ENCODE measurements around the gene LAMA2.

LAMA2 gene

GRCh38 chr6:129188306-129188705 is 305.4 kb downstream of the LAMA2 start:
- DNase-seq = no peak

DNA sequence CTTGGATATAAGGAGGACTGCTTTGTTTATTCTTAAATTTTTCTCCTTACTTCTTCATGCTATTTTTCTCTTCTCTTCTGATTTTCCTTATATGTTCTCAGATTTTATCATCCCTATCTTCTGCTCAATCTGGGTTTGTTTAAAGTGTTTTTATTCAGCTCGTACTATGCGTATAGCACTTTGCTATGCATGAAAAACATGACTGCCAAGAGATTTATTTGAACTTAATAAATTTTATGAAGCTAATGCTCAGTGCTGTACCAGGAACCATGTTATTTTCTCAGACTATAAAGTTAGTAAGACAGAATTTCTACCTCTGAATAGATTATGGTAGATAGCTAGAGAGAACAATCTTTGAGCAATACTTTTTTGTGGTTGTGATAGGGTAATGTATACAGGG is 305.9 kb downstream of the LAMA2 start:
- no peak for DNase-seq

GRCh38 chr6:129189266-129189665 is 306.3 kb downstream of the LAMA2 start:
- DNase-seq = no peak

GRCh38 chr6:129191235-129191634 is 308.3 kb downstream of the LAMA2 start:
- DNase-seq = no peak

DNA sequence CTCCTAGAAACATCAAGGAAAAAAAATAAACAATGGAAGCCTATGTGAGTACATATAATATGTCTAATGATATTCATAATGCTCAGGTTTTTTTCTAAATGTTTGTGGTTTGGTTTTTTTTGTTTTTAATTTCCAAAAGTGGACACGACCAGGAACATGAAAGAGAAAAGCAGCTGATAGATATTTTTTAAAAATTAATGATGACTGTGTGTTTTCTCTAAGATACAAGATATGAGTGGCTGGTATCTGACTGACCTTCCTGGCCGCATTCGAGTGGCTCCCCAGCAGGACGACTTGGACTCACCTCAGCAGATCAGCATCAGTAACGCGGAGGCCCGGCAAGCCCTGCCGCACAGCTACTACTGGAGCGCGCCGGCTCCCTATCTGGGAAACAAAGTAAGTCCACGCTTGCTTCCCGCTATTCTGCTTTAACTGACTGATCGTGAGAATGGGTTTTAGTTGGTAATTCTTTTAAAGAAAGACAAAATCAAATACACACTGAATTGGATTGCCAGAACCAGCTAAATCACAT is 309.6 kb downstream of the LAMA2 start:
- no peak for DNase-seq

DNA sequence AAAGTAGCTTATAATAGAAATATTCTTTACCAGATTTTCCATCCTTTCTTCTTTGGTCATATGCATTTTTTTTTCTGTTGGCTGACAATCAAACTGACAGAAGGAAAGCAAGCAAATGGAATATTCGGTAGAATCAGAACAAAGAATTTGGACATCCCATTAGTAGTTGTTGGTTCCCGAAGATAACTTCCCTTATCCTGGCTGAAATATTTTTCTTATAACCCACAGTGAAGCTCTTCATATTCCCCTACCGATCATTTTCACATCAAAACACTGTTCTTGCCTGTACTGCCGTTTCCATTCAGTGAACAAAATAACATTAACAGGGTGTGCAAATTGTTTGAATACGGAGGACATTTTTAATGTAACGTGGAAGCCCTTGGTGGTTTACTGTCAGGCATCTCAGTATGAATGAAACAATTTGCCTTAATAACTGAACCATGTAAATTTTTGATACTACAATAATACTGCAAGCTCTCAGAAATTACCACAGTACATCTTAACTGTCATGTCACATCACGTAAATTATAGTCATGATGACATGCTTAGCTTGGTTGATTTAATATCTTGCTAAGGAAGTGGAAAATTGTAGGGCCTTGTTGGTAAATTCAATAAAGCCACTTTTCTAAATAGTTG is 311.5 kb downstream of the LAMA2 start:
- DNase-seq = no peak

DNA sequence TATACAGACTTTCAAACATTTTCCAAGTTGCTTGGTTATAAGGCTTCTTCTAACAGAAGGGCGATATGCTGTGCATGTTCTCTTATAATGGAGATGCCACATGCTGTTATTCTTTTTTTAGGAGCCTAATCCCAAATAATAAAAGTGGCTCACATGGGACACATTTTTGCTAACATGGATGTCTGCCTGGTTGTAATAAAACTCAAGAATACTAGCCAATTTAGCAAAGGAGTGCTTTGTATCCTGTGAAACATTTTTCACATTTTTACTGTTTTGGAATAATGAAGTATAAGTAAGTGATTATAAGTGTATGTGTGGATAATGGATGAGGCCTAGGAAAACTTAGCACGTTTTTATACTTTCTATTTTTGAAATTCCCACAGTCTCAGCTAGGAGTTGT is 312.2 kb downstream of the LAMA2 start:
- no peak for DNase-seq

DNA sequence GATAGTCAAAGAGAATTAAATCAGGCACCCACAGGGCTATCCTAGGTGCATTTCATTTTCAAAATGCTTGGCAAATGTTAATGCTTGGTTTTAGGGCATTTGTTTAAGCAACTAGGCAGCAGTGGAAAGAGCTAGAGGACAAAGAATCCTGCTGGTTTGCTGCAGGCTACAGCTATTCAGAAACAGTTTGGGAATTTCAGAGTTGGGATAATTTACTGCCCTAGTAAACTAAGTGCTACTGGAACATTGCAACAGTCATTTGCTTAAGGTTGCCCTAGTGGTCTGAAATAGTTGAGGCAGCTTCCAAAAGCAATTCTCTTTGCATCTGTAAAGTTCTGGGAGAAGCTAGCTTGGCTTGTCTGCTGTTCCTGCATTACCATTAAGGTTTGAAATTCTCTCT is 312.7 kb downstream of the LAMA2 start:
- DNase-seq = no peak

DNA sequence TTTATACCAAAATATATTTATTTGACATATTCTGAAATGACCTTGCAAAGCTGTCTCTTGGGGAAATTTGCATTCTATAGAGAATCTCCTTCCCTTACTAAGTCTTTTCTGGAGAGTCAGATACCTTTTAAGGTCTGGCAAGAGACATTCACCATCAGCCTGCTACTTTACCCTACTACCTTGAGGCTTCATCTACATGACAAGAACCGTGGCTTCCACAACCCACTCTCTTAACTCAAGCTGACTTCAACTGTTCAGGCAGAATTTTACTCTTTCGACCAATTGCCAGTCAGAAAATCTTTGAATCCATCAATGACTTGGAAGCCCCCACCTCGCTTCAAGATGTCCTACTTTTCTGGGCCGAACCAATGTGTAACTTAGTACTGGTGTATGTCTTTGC is 314.2 kb downstream of the LAMA2 start:
- no peak for DNase-seq

GRCh38 chr6:129200151-129200550 is 317.2 kb downstream of the LAMA2 start:
- DNase-seq = no peak

- no peak for DNase-seq
Measured at GRCh38 chr6:129203190-129203900, 320.4 kb downstream of the LAMA2 start.

DNA sequence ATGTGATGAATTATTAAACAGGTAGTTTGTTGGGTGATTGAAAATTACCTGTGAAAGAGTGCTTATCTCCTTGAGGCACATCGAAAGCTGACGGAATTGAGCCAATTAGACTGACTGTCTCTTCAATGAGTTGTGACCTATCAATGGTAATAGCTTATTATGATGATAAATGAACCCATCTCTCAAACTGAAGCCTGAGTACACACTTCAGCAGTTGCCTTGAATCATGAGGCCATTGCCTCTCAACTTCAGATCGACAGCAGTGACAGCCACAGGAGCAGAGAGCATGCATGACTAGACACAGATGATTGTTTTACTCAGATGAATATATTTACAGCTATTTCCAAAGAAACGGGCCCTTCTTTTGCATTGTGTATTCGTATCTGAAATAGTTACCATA is 323.9 kb downstream of the LAMA2 start:
- DNase-seq = no peak

GRCh38 chr6:129207832-129208231 is 324.9 kb downstream of the LAMA2 start:
- DNase-seq = no peak

- DNase-seq = no peak
Measured at GRCh38 chr6:129208415-129209034, 325.6 kb downstream of the LAMA2 start.

DNA sequence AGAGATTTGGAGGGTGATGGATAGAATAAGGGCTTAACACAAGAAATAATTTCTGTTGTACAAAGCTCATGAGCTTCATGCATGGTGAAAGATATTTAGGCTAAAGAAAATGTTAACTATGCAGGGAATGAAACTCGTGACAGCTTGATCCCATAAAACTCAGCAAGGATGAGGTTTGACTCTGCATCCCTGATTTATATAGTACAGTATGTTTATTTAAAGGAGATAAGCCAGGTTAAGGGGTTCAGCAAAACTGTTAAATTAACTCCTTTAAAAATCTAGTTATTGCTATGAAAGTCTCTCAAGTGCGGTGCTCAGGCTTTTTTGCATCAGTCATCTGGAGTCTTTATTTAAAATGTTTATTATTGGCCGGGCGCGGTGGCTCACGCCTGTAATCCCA is 326.4 kb downstream of the LAMA2 start:
- DNase-seq = no peak

DNA sequence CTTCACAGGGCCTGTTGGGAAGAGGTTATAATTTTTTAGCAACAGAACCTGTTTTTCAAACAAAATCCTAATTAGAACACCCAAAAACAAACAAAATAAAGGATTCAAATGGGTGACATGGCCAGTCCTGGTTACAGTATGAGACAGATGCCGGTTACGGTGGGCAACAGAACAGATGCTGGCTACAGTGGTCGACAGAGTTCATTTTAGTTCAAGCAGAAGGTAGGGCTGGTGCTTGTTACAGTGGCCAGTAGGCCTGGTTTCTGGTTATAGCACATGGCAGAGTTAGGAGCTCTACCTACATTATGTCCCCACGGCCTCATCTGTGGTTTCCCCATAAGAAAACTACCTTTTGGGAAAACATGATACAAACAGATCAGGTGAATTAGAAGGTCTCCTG is 327.7 kb downstream of the LAMA2 start:
- DNase-seq = no peak

GRCh38 chr6:129211626-129212025 is 328.7 kb downstream of the LAMA2 start:
- DNase-seq = no peak

- no peak for DNase-seq
Measured at GRCh38 chr6:129212081-129212480, 329.1 kb downstream of the LAMA2 start.

DNA sequence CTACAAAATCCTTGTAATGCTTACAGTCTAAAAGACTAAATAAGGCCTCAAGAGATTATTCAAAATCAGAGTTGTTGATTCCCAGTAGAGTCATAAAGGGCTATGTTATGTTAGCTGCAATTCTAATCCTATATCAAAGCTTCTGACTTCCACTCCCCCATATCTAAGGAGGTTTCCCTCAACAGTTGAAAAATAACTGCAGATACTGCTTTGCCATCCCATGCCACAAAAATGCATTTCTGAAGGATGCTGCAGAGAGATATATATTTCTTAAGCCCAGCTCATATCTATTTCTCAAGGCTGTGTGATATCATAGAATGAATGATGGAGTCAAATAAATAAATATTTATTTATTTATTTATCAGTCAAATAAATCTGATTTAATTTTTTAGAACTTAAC is 332.3 kb downstream of the LAMA2 start:
- no peak for DNase-seq

- no peak for DNase-seq
Measured at GRCh38 chr6:129215916-129216520, 333.1 kb downstream of the LAMA2 start.

- DNase-seq = no peak
Measured at GRCh38 chr6:129217701-129218100, 334.8 kb downstream of the LAMA2 start.

DNA sequence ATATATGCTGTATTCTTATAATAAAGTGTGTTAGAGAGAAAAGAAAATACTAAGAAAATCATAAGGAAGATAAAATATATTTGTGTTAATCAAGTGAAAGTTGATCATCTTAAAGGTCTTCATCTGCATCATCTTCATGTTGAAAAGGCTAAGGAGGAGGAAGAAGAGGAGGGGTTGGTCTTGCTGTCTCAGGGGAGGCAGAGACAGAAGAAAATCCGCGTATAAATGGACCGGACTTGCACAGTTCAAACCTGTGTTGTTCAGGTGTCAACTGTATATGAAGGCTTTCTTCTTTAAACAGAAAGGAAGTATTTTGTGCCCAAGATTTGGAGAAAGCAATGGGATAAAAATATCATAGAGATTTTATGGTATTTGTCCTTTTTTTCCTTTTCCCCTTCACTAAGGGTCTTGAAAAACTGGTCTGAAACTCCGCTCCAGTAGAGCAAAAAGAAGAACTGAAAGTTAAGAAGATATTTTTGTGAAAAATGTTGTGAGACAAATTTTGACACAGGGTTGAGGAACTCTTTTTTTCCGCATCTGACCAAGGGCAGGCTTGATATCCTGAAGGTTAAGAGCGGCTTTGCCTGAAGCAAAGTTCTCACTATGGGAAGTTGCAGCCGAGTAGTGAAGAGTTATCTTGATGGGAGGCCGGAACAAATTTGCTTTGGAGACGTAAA is 350.7 kb downstream of the LAMA2 start:
- DNase-seq = no peak

All from DMS 273 treated with DMSO at 0.1 percent for 48 hours (cell line).